ENCODE data around the gene GXYLT2.
A peak's percentile ranks its signal among the peaks of the same experiment; 100 is the strongest.

Gene GXYLT2, protein sequence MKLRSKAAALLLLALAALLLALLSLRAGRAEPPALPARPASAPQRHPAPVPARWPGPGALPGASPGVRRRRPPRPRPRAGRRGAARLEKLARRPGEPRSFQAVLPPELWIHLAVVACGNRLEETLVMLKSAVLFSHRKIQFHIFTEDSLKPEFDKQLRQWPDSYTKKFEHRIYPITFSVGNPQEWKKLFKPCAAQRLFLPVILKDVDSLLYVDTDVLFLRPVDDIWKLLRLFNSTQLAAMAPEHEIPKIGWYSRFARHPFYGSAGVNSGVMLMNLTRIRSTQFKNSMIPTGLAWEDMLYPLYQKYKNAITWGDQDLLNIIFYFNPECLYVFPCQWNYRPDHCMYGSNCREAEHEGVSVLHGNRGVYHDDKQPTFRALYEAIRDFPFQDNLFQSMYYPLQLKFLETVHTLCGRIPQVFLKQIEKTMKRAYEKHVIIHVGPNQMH

DNA sequence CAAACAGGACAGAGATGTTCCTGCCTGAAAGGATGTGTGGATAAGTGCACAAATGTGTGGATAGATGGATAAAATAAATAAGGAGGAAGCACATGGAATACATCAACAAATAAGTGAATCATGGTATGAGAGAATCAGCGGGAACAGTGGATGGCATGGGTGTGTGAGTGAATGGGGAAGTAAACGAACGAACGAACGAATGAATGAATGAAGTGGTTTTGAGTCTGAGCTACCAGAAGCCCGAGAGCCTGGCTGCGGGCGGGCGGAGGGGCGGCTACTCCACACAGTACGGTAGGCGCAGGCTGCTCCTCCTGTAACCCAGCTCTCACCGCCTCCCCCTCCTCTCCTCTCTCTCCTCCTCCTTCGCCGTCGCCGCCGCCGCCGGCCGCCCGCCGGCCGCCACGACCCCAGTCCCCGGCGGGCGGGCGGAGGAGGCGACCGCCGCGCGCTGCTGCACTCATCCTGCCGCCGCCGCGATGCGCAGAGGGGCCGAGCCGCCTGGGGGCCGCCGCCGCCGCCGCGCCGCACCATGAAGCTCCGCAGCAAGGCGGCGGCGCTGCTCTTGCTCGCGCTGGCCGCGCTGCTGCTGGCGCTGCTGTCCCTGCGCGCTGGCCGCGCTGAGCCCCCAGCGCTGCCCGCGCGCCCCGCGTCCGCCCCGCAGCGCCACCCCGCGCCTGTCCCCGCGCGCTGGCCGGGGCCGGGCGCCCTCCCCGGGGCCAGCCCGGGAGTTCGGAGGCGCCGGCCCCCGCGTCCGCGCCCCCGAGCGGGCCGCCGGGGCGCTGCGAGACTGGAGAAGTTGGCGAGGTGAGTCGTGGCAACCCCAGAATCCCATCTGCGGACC lies at the start of gene GXYLT2:
TSS of gene GXYLT2 (plus strand) at position 342 of the 841 bp plus-strand sequence. CDS start at position 530, 188 bp downstream.
- DNase-seq: no peak

GRCh38 chr3:72839057-72839456 lies 48.8 kb upstream of the GXYLT2 start:
- DNase-seq: no peak

DNA sequence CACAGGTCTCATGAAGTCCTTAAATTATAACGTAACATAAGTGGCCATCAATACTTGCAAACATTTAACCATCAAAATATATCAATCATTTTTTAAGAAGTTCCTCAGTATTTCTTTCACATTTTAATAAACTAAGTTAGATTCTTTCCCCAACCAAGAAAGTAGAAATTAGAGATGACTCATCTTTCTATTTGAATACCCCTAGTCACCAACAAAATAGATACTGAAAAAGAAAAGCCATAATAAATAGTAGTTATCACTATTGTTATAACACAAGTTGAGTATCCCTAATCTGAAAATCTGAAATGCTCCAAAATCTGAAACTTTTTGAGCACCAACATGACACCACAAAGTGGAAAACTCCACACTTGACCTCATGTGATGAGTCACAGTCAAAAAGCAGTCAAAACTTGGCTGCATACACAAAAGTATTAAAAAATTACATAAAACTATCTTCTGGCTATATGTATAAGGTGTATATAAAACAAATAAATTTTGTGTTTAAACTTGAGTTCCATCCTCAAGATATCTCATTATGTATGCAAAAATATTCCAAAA lies 43.3 kb upstream of the GXYLT2 start:
- no peak for DNase-seq

DNA sequence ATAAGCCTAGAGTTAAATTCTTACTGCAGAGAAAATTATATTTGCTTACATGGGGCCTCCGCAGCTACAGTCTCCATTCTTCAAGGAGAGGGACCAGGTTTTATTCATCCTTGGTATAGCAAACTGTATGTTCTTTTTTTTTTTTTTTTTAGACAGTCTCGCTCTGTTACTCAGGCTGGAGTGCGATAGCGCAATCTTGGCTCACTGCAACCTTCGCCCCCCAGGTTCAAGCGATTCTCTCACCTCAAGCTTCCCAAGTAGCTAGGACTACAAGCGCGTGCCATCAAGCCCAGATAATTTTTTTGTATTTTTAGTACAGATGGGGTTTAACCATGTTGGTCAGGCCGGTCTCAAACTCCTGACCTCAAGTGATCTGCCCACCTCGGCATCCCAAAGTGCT lies 41.7 kb upstream of the GXYLT2 start:
- DNase-seq: no peak

DNA sequence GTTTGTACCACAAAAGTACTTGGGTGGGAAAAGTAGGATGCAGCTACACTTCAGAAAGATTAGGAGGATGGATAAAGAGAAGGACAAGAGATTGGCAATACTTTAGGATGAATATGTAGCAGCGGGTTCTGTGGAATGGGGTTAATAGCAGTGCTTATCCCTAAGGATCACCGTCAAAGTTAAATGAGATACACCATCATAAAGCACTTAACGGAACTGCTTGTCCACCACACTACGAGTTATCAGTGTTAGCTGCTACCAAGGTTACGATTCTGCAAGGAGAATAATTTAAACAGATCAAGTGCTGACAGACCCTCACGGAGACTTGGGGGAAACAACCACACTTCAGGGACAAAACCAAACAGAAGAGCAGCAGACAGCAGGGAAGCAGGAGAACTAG lies 40.6 kb upstream of the GXYLT2 start:
- no peak for DNase-seq

- peak; percentile 98 for DNase-seq
Observed at GRCh38 chr3:72847751-72848702, 39.8 kb upstream of the GXYLT2 start, which contains the start of gene SHQ1. SHQ1 (minus strand) TSS chr3:72848445; CDS start chr3:72848340, 105 bp downstream.

- DNase-seq: peak; percentile 68
Observed at GRCh38 chr3:72848703-72849081, 39.2 kb upstream of the GXYLT2 start.

DNA sequence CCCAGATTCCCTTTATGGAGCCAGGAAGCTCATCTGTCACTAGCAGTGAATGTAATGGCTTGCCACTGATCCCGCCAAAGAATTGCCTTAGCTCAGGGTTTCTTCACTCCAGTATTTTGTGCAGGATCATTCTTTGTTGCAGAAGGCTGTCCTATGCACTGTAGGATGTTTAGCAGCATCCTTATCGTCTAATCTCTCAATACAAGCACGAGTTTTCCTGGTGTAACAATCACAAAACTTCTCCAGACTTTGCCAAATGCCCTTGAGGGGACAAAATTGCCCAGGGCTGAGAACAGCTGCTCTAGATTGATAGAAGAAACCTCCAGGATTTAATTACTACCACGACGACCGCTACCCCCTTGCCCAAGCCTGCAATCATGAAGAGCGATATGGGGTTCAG lies 32.8 kb upstream of the GXYLT2 start:
- DNase-seq: no peak

DNA sequence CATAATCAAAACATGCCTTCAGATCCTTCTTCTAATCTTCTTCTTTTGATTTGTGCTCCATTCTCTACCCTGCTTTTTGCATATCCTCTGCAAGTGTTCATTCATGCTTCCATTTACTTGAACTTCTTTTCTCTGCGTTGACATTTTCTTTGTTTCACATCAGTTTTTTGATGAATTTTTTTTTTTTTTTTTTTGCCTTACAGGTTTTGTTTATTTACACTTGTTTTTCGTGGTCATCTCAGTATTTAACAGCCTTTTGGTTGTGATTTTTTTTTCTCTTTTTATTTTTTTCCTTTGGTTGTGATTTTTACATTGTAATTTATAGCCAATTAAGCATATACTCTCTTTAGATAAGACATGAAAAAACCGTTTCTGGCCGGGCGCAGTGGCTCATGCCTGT lies 27.8 kb upstream of the GXYLT2 start:
- DNase-seq: no peak

GRCh38 chr3:72860846-72861245 lies 27.0 kb upstream of the GXYLT2 start:
- no peak for DNase-seq

DNA sequence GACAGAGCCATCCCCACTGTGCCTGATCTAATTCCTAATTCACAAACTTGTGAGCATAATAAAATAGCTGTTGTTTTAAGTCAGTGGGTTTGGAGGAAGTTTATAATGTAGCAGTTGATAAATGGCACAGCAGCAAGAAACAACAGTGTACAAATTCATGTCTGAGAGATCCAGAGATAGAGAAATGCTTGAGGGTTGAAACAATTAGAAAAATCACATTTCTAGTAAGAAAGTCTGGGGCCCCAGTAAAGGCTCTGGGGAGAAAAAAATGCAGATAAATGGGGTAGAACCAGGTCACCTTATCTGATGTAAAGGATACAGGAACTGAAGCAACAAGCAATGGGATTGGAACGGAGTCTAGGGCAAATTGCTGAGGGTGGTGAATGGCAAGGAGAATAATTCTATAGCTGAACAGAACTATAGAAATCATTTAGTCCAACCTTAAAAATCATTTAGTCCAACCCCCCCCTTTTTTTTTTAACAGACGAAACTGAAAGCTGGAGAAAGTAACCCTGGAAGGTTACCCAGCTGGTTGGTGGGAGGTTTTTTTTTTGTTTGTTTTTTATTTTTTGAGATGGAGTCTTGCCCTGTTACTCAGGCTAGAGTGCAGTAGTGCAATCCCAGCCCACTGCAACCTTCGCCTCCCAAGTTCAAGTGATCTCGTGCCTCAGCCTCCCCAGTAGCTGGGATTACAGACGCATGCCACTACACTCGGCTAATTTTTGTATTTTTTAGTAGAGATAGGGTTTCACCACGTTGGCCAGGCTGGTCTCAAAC lies 25.3 kb upstream of the GXYLT2 start:
- DNase-seq: no peak

DNA sequence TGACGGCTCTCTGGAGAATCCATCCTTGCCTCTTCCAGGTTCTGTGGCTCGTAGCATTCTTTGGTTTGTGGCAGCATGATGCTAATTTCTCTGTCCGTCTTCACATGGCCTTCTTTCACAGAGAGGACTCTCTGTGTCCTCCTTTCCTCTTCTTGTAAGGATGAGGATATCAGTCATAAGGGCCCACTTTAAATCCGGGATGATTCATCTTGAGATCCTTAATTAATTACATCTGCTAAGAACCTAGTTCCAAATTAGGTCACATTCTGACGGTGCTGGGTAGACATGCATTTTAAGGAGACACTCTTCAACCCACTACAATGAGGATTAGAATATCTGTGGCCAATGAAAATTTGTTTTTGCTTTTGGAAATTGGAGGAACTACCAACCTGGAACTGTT lies 15.7 kb upstream of the GXYLT2 start:
- DNase-seq: no peak

GRCh38 chr3:72887343-72887704 lies 522 bp upstream of the GXYLT2 start:
- no peak for DNase-seq

DNA sequence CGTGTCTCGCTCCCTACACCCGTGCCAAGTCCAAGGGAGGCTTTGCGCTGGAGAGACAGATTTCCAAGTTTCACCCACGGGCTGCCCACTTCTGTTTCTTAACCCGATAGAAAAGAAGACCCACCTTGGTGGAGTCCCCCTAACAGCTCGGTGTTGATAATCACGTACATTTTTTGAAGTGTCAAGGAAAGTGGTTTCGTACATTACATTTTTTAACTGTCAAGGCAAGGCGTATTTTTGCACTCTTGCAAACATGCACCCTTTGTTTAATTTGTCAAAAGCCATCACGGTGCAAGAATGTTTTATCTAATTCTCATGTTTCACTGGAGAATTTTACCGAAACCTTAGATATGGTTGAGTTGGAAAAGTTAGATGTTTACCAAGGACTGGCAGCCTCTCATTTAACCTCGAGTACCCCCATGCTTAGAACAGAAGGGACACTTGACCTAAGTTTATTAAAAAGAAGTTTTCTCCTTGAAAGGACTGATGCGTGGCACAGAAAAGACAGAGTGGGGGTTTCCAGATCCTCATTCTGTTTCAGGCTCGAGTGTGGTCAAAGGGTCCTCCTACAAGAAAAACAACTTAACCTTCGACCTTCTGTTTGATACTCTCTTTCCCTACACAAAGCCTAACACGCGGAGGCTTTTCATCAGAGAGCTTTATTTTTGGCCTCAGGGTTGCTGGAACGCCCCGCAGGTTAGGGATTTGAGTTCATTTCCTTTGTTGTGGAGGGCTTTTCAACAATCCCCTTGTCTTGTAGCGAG lies 882 bp downstream of the GXYLT2 start:
- no peak for DNase-seq

DNA sequence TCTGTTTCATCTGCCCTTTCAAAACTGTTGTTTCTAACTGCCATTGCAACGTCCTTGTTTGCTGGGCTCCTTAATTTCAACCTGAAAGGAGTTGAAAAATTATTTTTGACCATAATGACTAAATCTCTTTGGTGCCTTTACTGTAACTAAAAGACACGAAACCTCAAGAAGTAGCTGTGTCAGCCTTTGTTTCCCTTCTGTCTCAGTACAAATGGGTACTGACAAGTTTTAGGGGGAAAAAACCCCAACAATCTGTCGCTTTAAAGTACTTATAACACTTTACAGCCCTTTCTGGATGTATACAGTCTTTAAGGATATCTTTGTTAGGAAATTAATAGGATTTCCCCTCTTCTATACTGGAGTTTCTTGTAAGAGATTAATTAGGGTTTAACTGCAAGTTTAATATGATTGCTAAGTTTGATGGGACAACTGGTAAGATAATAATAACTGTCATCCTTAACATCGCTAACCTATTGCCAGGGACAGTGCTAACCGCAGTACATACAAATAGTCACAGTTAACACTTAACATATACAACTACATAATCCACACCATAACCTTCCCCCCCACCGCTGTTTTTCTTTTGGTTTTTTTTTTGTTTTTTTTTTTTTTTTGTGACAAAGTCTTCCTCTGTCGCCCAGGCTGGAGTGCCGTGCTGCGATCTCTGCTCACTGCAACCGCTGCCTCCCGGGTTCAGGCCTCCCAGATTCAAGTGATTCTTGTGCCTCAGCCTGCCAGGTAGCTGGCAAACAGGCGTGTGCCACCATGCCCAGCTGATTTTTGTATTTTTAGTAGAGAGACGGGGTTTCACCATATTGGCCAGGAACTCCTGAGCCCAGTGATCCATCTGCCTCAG lies 1.7 kb downstream of the GXYLT2 start:
- no peak for DNase-seq

GRCh38 chr3:72890166-72890925 lies 2.5 kb downstream of the GXYLT2 start:
- no peak for DNase-seq

- no peak for DNase-seq
Observed at GRCh38 chr3:72891053-72891855, 3.4 kb downstream of the GXYLT2 start.

DNA sequence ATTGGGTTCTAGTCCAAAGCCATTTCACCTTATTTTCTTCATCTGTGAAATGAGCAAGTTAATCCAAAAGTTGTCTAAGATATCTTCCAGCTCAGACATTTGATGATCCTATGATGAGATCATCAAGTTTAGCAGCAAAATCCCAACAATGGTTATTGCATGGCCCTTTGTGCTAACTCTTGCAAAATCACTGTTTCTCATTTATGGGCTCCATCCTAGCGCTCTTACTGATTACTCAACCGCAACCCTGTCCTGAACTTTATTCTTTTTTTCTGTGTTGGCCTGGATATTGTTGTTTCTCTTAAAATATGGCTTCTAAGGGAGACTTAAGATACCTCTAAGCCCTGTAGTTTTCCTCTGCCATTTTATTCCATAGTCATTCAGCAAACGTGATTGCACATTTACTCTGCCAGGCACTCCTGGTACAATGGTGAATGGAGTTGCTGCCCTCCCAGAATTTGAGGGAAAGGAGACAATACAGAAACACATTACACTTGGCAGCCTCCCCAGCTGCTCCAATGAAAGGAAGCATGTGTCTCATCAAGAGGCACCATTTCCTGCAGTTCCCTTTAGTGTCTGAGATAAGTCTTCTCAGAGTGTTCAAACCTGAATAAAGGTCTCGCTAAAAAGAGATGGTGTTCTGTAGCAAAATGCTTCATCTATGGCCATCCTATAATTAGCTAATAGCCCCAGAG lies 4.4 kb downstream of the GXYLT2 start:
- no peak for DNase-seq

All from activated effector memory CD4-positive, alpha-beta T cell treated with anti-CD3 and anti-CD28 coated beads, Interleukin-2, amount 50 U/mL, for 16 hours (primary cell).